ENCODE results near the gene CAVIN2. TPM values are rescaled to one million over a fixed set of nuclear protein-coding genes. Genes with fewer than 3 reads are reported as not detected.

The CAVIN2 gene
- total and polyA plus RNA-seq, 2 experiments from 2014 or later, result 0.74 to 1.0 TPM

- H3K27me3 ChIP-seq, result no peaks in the 10 kb centered on the region
- no peak for DNase-seq (ENCODE audit: low read depth in 1 of 2, low spot score in 1 of 2)
- H3K4me1 ChIP-seq (ENCODE audit: low read depth), result no peaks in the 10 kb centered on the region
- no peak for TF ChIP-seq CTCF (IDR thresholded peaks at IDR 0.05; ENCODE audit: low read depth, low read length)
- H3K4me3 ChIP-seq, result no peak overlapping the region
- H3K9me3 ChIP-seq (ENCODE audit: low read depth), result no peaks in the 10 kb centered on the region
- no peak overlapping the region for H3K27ac ChIP-seq
- H3K36me3 ChIP-seq, result no peaks in the 10 kb centered on the region
Observed at GRCh38 chr2:191804766-191805165, 42.1 kb downstream of the CAVIN2 start.

- no peak for DNase-seq (ENCODE audit: low read depth in 1 of 2, low spot score in 1 of 2)
- Histone ChIP-seq H3K36me3 (no peaks in the 10 kb centered on the region), H3K4me1 (ENCODE audit: low read depth) (no peaks in the 10 kb centered on the region), H3K9me3 (ENCODE audit: low read depth) (no peaks in the 10 kb centered on the region), H3K27ac (no peak overlapping the region), H3K4me3 (no peak overlapping the region), H3K27me3 (no peaks in the 10 kb centered on the region)
- TF ChIP-seq CTCF (IDR thresholded peaks at IDR 0.05; ENCODE audit: low read depth, low read length), result no peak
Observed at GRCh38 chr2:191803007-191803406, 43.9 kb downstream of the CAVIN2 start.

GRCh38 chr2:191802180-191802579, 44.7 kb downstream of the CAVIN2 start:
- no peak for TF ChIP-seq CTCF (IDR thresholded peaks at IDR 0.05; ENCODE audit: low read depth, low read length)
- no peaks in the 10 kb centered on the region for H3K9me3 ChIP-seq (ENCODE audit: low read depth)
- H3K4me3 ChIP-seq, result no peak overlapping the region
- H3K4me1 ChIP-seq (ENCODE audit: low read depth), result no peaks in the 10 kb centered on the region
- DNase-seq (ENCODE audit: low read depth in 1 of 2, low spot score in 1 of 2), result no peak
- H3K27ac ChIP-seq, result no peak overlapping the region
- H3K36me3 ChIP-seq, result no peaks in the 10 kb centered on the region
- H3K27me3 ChIP-seq, result no peaks in the 10 kb centered on the region

- Histone ChIP-seq H3K36me3 (no peaks in the 10 kb centered on the region), H3K4me1 (ENCODE audit: low read depth) (no peaks in the 10 kb centered on the region), H3K4me3 (no peak overlapping the region), H3K27me3 (no peaks in the 10 kb centered on the region), H3K9me3 (ENCODE audit: low read depth) (no peaks in the 10 kb centered on the region), H3K27ac (no peak overlapping the region)
- no peak for TF ChIP-seq CTCF (IDR thresholded peaks at IDR 0.05; ENCODE audit: low read depth, low read length)
- DNase-seq (ENCODE audit: low read depth in 1 of 2, low spot score in 1 of 2), result no peak
Observed at GRCh38 chr2:191800874-191801273, 46.0 kb downstream of the CAVIN2 start.

- TF ChIP-seq CTCF (IDR thresholded peaks at IDR 0.05; ENCODE audit: low read depth, low read length), result no peak
- Histone ChIP-seq H3K27me3 (no peaks in the 10 kb centered on the region), H3K4me1 (ENCODE audit: low read depth) (no peaks in the 10 kb centered on the region), H3K4me3 (no peak overlapping the region), H3K36me3 (no peaks in the 10 kb centered on the region), H3K27ac (no peak overlapping the region), H3K9me3 (ENCODE audit: low read depth) (no peaks in the 10 kb centered on the region)
- no peak for DNase-seq (ENCODE audit: low read depth in 1 of 2, low spot score in 1 of 2)
Observed at GRCh38 chr2:191799526-191799925, 47.4 kb downstream of the CAVIN2 start.

Data from cardiac muscle cell (in vitro differentiated cells and primary cell).